Dermis microvascular lymphatic vessel endothelial cell (primary cell): ENCODE measurements around the gene ISOC2. TPM values are rescaled to one million over a fixed set of nuclear protein-coding genes. Genes with fewer than 3 reads are reported as not detected.
"Not testable (repeated sequence)": the region's sequence is repeated elsewhere in the genome, so short reads cannot be mapped to it uniquely, and the experiment has no call there.

Experiments
- DNase-seq, 2 donors: peaks; one replicate each; pipeline versions ENCODE4 v3.0.0 to v3.0.0-alpha.2; 2010; ENCODE audit warnings: low read depth in 2 of 2
- total RNA-seq: library from RNA; depleted of rRNA; stranded (reverse); fragments of >200 nt; gene quantifications from 2 replicates; pipeline ENCODE4 v1.2.1, GENCODE V29; 2014

The ISOC2 gene, protein sequence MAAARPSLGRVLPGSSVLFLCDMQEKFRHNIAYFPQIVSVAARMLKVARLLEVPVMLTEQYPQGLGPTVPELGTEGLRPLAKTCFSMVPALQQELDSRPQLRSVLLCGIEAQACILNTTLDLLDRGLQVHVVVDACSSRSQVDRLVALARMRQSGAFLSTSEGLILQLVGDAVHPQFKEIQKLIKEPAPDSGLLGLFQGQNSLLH
- 61.0 and 75.9 TPM in 2 replicates for total RNA-seq

DNA sequence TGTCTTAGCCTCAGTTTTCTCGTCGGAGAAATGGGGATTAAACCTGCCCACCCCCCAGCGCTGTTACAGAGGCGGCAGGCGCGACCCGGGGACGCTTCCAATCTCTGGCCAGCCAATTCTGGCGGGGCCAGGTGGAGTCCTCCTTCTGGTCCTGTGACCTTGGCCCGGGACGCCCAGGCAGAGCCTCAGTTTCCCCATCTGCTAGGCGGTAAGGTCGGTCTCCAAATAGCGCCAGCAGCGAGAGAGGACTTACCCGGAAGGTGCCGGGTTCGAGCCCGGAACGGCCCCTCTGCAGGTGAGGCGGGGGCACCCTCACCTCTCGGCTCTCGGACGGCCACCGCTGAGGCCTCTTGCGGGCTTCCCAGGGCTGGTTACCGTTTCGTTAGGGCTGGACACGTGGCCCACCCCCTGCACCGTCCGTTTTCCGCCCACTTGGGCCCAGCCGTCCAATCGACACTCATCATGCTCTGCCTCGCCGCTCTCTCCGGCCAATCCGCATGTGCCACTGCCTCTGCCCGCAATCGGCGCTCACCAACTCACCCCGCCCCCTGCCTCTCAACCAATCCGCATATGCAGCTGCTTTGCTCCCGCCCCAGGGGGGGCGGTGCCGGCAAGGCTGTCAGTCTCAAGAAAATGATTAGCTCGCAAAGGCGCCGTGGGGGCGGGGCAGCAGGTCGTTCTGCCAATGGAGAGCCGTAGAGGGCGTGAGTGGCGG is at the start of gene ISOC2:
Gene ISOC2, minus strand, starts transcription at position 384 of the 715 bp plus-strand sequence. CDS start 5,156 bp downstream, outside the sequence.
- DNase-seq = peak; percentile 99 to 100

DNA sequence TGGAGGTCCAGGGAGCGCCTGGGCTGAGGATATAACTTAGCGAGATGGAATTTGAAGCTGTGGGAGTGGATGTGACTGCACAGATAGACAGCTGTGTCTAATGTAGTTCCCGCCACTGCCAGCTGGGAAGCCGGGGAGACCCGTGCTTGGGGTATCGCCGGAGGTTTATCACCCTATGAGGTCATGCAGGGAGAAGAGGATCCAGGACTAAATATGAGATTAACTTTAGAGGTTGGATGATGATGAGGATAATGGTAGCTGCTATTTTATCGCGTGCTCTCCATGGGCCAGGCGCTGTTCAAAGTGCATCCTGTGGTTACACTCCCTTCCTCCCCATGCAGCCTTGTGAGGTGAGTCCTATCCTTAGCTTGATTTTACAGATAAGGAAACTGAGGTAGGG is 46.7 kb upstream of the ISOC2 start:
- DNase-seq = no peak

GRCh38 chr19:55504981-55505380 is 43.5 kb upstream of the ISOC2 start:
- DNase-seq = no peak

GRCh38 chr19:55504252-55504603 is 42.8 kb upstream of the ISOC2 start:
- no peak for DNase-seq

- peak; percentile 86 to 92 for DNase-seq
Observed at GRCh38 chr19:55503502-55504251, 42.2 kb upstream of the ISOC2 start.

DNA sequence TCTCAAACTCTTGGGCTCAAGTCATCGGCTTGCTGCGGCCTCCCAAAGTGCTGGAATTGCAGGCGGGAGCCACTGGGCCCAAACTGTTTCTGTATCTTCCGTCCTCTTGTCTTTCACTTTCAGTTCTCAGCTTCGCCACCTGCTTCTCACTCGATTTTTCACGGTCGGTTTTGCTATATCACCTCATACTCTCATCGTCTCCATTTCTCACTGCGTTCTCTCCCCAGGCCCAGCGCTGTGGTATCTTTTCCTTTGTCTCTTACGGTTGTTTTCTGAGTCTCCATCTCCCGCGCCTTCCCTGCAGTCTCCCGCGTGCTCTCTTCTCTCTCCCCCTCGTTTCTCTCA is 41.7 kb upstream of the ISOC2 start:
- no peak for DNase-seq

DNA sequence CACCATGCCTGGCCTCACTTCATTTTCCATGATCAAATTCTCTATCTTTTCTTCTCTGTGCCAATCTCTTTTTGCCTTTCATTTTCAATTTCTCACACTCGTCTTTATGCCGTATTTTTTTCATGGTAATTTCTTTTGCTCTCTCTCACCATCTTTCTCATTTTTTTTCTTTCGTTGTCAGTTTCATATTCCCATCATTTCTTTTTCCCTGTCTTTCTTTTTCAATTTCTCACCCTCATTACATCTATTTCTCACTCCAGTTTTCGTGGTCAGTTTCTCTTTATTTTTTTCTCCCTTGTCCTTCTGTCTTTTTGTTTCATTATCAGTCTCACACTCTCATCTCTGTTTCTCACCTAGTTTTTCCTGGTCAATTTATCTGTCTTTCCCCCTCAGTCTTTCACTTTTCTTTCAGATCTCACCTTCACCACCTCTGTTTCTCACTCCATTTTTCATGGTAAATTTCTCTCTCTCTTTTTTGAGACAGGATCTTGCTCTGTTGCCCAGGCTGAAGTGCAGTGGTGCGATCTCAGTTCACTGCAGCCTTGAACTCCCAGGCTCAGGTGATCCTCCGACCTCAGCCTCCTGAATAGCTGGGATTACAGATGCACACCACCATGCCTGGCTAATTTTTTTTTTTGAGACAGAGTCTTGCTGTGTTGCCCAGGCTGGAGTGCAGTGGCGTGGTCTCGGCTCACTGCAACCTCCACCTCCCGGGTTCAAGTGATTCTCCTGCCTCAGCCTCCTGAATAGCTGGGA is 40.9 kb upstream of the ISOC2 start:
- DNase-seq = no peak

- no peak for DNase-seq
Observed at GRCh38 chr19:55500368-55500952, 39.0 kb upstream of the ISOC2 start.

DNA sequence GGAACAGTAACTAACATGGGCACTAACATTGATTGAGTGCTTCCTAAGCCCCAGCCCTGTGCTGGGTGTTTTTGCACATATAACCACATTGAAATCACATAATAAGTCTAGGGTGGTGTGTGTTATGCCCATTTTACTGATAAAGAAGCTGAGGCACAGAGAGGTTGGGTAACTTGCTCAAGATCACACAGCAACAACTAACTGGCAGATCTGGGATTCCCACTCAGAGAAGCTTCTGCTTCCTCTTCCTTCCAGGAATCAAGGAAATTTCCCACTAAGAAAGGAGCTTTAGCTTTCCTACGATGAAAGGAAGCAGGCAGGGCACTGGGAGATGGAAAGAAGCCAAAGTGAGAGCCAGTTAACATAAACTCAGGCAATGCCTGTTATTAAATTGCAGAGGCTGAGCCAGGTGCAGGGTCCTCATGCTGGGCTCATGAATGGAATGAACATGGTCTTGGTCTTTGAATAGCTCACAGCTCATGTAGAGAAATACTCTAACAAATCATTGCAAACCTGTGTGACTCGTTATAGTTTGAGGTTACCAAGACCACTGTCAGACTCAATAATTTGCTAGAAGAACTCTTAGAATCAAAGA is 36.9 kb upstream of the ISOC2 start:
- DNase-seq = no peak

DNA sequence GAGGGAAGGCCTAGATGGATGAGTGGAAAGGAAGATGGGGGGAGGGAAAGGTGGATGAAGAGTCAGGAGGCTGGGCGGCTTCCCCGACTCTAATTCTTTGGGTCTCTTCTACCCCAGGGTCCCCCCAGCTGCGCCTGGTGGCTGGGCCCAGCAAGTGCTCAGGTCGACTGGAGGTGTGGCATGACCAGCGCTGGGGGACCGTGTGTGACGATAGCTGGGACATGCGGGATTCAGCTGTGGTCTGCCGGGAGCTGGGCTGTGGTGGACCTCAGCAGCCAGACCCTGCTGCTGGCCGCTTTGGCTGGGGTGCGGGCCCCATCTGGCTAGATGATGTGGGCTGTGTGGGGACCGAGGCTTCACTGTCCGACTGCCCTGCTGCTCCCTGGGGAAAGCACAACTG is 36.3 kb upstream of the ISOC2 start:
- DNase-seq = no peak

- not testable (repeated sequence) for DNase-seq
Observed at GRCh38 chr19:55496820-55497219, 35.4 kb upstream of the ISOC2 start.

DNA sequence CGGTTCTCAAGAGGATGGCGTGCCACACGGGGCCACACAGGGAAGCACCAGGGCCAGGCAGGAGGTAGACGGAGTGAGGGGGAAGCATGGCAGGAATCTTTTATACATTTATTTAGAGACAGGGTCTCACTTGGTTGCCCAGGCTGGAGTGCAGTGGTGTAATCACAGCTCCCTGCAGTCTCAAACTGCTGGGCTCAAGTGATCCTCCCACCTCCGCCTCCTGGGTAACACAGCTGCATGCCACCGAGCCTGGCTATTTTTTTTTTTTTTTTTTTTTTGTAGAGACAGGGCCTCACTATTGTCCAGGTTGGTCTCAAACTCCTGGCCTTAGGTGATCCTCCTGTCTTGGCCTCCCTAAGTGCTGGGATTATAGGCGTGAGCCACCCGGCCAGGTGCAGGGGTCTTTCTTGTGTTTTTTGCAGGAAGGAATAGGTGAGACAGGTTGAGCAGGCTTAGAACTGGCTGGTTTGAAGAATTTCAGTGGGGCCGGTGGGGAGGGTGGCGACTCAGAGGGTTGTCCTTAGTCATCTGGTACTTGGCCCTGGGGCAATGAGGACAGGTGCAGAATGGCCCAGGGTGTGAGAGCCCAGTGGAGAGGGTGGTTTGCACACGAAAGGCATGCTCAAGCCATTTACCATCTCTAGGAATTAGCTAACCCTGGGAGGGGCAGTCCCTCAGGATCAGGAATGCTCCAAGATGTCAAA is 34.4 kb upstream of the ISOC2 start:
- DNase-seq = no peak

DNA sequence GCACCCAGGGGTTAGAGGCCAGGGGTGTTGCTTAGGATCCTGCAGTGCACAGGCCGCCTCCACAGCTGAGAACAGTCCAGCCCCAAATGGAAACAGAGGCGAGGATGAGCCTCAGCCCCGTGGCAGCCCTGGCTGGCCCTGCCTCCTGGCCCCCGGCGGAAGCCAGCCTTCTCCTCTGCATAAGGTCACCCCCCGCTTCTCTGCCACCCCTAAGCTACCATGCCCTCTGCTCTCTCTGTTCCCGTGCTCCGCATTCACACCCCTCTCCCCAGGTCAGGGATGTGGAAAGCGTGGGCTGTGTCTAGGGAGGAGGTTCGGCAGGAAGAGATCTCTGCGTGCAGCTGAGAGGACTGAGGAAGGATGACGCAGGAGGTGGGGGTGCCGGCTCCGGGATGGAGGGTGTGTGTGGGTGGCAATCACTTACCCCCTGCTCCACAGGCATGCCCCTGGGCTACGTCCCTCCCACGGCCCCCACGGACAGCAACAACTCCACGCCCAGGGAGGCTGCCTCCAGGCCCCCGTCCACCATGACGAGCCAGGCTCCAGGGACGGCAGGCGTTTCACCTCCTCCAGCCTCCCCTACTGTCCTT is 32.8 kb upstream of the ISOC2 start:
- DNase-seq = peak in 1 of 2 donors; percentile 23

- no peak for DNase-seq
Observed at GRCh38 chr19:55493645-55494171, 32.3 kb upstream of the ISOC2 start.

GRCh38 chr19:55493052-55493644 is 31.7 kb upstream of the ISOC2 start:
- DNase-seq = no peak

DNA sequence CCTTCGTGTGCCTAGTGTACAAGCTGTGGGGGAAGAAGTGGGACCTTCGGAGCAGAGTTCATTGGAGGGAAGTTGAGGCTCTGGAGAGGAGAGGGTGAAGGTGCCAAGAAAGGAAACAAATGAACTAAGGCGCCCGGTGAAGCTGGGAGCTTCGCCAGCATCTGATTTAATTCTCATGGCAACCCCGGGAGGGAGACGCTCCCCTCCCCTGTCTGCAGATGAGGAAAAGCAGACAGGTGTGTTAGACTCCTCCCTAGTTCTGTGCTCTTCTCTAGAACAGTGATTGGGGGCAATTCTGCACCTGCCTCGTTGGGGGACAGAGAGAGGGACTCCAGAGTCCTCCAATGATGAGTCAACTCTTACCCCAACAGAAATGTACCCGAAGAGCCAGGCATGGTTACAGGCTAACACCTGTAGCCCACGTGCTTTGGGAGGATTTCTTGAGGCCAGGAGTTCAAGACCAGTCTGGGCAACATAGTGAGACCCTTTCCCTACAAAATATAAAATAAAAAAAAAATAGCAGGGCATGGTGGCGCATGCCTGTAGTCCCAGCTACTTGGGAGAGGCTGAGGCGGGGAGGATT is 31.0 kb upstream of the ISOC2 start:
- DNase-seq = no peak

- no peak for DNase-seq
Observed at GRCh38 chr19:55491546-55492360, 30.3 kb upstream of the ISOC2 start.
